OCI-LY7 (cell line): ENCODE data around the gene SOST.

Experiments
- EZH2phosphoT487 ChIP-seq: fragments of 200-600 bp; sonication (generic); IDR thresholded peaks from 2 replicates; pipeline ENCODE4 v1.6.1; 2018; ENCODE audit warnings: low read depth, borderline replicate concordance, mild to moderate bottlenecking, mixed run types, antibody characterized with exemption, low read length, moderate library complexity, mixed read lengths
- TF ChIP-seq, protein P1 (sequence below): fragments of 200-600 bp; sonication (generic); conservative IDR thresholded peaks from 2 replicates; pipeline ENCODE4 v1.5.1; 2014; ENCODE audit warnings: mild to moderate bottlenecking, antibody characterized with exemption, low read length, moderate library complexity, mixed read lengths

DNA sequence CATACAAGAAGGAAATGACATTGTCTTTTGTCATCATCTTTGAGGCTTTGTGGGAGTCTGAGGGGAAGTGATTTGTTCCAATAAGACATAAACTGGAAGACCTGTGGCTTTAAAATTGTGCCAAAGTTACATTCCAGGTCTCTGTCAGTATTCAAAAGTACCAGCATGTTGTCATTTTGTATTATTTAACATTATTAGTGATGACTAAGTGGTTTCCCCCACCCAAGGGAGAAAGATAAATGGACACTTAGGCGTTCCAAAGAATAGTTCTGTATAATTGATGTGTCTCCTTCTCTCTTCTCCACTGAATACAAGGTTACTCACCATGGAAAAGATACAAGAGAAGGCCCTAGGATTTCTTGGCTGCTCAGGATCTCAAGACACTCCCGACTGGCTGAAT, 25.5 kb upstream of the SOST start:
- TF ChIP-seq, protein P1, sequence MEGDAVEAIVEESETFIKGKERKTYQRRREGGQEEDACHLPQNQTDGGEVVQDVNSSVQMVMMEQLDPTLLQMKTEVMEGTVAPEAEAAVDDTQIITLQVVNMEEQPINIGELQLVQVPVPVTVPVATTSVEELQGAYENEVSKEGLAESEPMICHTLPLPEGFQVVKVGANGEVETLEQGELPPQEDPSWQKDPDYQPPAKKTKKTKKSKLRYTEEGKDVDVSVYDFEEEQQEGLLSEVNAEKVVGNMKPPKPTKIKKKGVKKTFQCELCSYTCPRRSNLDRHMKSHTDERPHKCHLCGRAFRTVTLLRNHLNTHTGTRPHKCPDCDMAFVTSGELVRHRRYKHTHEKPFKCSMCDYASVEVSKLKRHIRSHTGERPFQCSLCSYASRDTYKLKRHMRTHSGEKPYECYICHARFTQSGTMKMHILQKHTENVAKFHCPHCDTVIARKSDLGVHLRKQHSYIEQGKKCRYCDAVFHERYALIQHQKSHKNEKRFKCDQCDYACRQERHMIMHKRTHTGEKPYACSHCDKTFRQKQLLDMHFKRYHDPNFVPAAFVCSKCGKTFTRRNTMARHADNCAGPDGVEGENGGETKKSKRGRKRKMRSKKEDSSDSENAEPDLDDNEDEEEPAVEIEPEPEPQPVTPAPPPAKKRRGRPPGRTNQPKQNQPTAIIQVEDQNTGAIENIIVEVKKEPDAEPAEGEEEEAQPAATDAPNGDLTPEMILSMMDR: no peak
- no peak for TF ChIP-seq EZH2phosphoT487
